Gastroesophageal sphincter (tissue), 4 donors: ENCODE measurements around the gene RASA4B. TPM values are rescaled to one million over a fixed set of nuclear protein-coding genes. Genes with fewer than 3 reads are reported as not detected.

ENCODE experiments used
- ATAC-seq: fragments of 150-250 bp; one replicate; pipeline ENCODE4 v1.9.1; 2016; ENCODE audit warnings: mild to moderate bottlenecking, moderate library complexity
- H3K27ac ChIP-seq, 4 donors: fragments of 200-600 bp; sonication (generic) in 3 of 4; 1 replicate in 3 of 4; 2 replicates in 1 of 4; pipeline ENCODE4 v1.5.1; 2016 to 2019
- H3K27me3 ChIP-seq: fragments of 200-600 bp; sonication (generic); one replicate; pipeline ENCODE4 v1.5.1; 2019
- H3K36me3 ChIP-seq, 2 donors: fragments of 200-600 bp; sonication (generic); one replicate each; pipeline ENCODE4 v1.5.1; 2019; ENCODE audit warnings: control low read depth in 1 of 2
- H3K4me1 ChIP-seq, 3 donors: fragments of 200-600 bp; sonication (generic); 1 replicate in 2 of 3; 2 replicates in 1 of 3; pipeline ENCODE4 v1.5.1; 2016 to 2019; ENCODE audit warnings: control low read depth in 2 of 3
- H3K4me3 ChIP-seq, 2 donors: fragments of 200-600 bp; sonication (generic); one replicate each; pipeline ENCODE4 v1.5.1; 2019; ENCODE audit warnings: mild to moderate bottlenecking in 1 of 2, moderate library complexity in 1 of 2
- H3K9me3 ChIP-seq, 3 donors: fragments of 200-600 bp; sonication (generic); one replicate each; pipeline ENCODE4 v1.5.1; 2017 to 2019; ENCODE audit warnings: control low read depth in 2 of 3
- CTCF ChIP-seq, 4 experiments: fragments of 200-600 bp in 2 of 4; fragments of 450-650 bp in 2 of 4; sonication (generic) in 1 of 4; IDR thresholded peaks; one replicate each; pipeline ENCODE4 v1.5.1; 2017 to 2019; ENCODE audit warnings: antibody characterized with exemption in 4 of 4, mild to moderate bottlenecking in 2 of 4, moderate library complexity in 2 of 4
- EP300 ChIP-seq: sonication (generic); formaldehyde crosslinking; IDR thresholded peaks from one replicate; pipeline ENCODE4 v1.6.1; 2017; ENCODE audit warnings: antibody characterized with exemption, mild to moderate bottlenecking
- POLR2A ChIP-seq, 2 donors: fragments of 450-650 bp; IDR thresholded peaks; one replicate each; pipeline ENCODE4 v1.6.1; 2017; ENCODE audit warnings: antibody characterized with exemption in 2 of 2, mild to moderate bottlenecking in 2 of 2, moderate library complexity in 1 of 2
- POLR2AphosphoS5 ChIP-seq: sonication (generic); formaldehyde crosslinking; IDR thresholded peaks from one replicate; pipeline ENCODE4 v1.6.1; 2017; ENCODE audit warnings: antibody characterized with exemption
- WGBS, 2 donors: methylation state at CpG; one replicate each; pipeline ENCODE4 v1.1.5; 2018; ENCODE audit warnings: low coverage in 1 of 2; 5-methylcytosine and 5-hydroxymethylcytosine counted together
- total RNA-seq, 4 donors: library from RNA; depleted of rRNA; stranded (reverse); fragments of >200 nt; gene quantifications; one replicate each; pipeline ENCODE4 v1.1.0, GENCODE V29; 2016

The RASA4B gene
- total RNA-seq, 4 donors from 2014 or later: 6.1 to 34.3 (median 8.8) TPM

GRCh38 chr7:102436118-102436517 is 81.5 kb downstream of the RASA4B start:
- Histone ChIP-seq H3K27ac (no peak overlapping the region), H3K9me3 (no peaks in the 10 kb centered on the region), H3K4me1 (peaks cover 0 to 36% (median 4%) of the 10 kb centered on the region in 3 donors), H3K27me3 (no peaks in the 10 kb centered on the region), H3K4me3 (no peak overlapping the region), H3K36me3 (peaks cover 0 to 8% of the 10 kb centered on the region in 2 donors)
- no peak for TF ChIP-seq POLR2AphosphoS5
- WGBS, 2 donors: 85 to 100% methylated on average over 1 to 9 of the region's 10 CpGs
- ATAC-seq: no peak

GRCh38 chr7:102434039-102434486 is 83.5 kb downstream of the RASA4B start:
- peaks cover 0 to 31% (median 4%) of the 10 kb centered on the region in 3 donors for H3K4me1 ChIP-seq
- 10% methylated on average over 2 of the region's 9 CpGs; no CpG with 5 or more reads in 1 of the 2 donors for WGBS, 2 donors
- H3K9me3 ChIP-seq: no peaks in the 10 kb centered on the region
- peak overlapping the region; percentile 66 to 91 for H3K4me3 ChIP-seq
- ATAC-seq: no peak
- H3K36me3 ChIP-seq: peaks cover 0 to 5% of the 10 kb centered on the region in 2 donors
- peak overlapping the region in 2 of 4 donors; percentile 57 to 76 for H3K27ac ChIP-seq
- TF ChIP-seq POLR2A (IDR thresholded peaks at IDR 0.05) (no peak), POLR2AphosphoS5 (no peak), EP300 (no peak), CTCF (IDR thresholded peaks at IDR 0.05) (no peak)
- no peaks in the 10 kb centered on the region for H3K27me3 ChIP-seq

- peak within 1 kb of the TSS in 3 of 4 donors; percentile 46 to 76 (median 57) for H3K27ac ChIP-seq
- H3K27me3 ChIP-seq: no peaks in the 10 kb centered on the region
Observed at GRCh38 chr7:102433219-102434038, 84.1 kb downstream of the RASA4B start, which contains the start of gene ORAI2. TSS of gene ORAI2 (plus strand) at chr7:102433575. CDS start at chr7:102438957, 5,382 bp downstream.

More at GRCh38 chr7:102433219-102434038, 84.1 kb downstream of the RASA4B start, which contains the start of gene ORAI2:
- TF ChIP-seq EP300 (no peak), POLR2AphosphoS5 (no peak), CTCF (IDR thresholded peaks at IDR 0.05) (no peak), POLR2A (IDR thresholded peaks at IDR 0.05) (no peak)
- no peaks in the 10 kb centered on the region for H3K36me3 ChIP-seq
- H3K4me1 ChIP-seq: peaks cover 0 to 31% (median 4%) of the 10 kb centered on the region in 3 donors
- H3K9me3 ChIP-seq: no peaks in the 10 kb centered on the region
- H3K4me3 ChIP-seq: peak within 1 kb of the TSS; percentile 66 to 91
- ATAC-seq: peak; percentile 87
- no CpG with 5 or more reads among the region's 90 CpGs for WGBS, 2 donors

Other genes with a start within 250 kb of the RASA4B start
- 1 to 10 TPM; 2.8 to 8.0 (median 3.8) TPM for gene SH2B2, start 230.9 kb downstream of the RASA4B start, total RNA-seq
- not detected for gene SPDYE6, start 161.3 kb downstream of the RASA4B start, total RNA-seq
- 10 to 100 TPM; 11.7 to 48.7 (median 24.4) TPM for gene PRKRIP1, start 121.4 kb downstream of the RASA4B start, total RNA-seq
- 10 to 100 TPM in 1 of 4 donors, 1 to 10 TPM in 3; 3.3 to 15.6 (median 6.7) TPM for gene ORAI2, start 84.2 kb downstream of the RASA4B start, total RNA-seq
- gene ALKBH4, start 52.9 kb downstream of the RASA4B start, total RNA-seq: 10 to 100 TPM in 3 of 4 donors, 1 to 10 TPM in 1; 9.7 to 31.6 (median 14.8) TPM
- gene LRWD1, start 52.8 kb downstream of the RASA4B start, total RNA-seq: 10 to 100 TPM in 3 of 4 donors, 1 to 10 TPM in 1; 7.5 to 24.4 (median 12.3) TPM
- gene POLR2J, start 38.9 kb downstream of the RASA4B start, total RNA-seq: 10 to 100 TPM in 3 of 4 donors, 1 to 10 TPM in 1; 6.7 to 24.1 (median 19.9) TPM
- gene UPK3BL2, start 25.9 kb upstream of the RASA4B start, total RNA-seq: 1 to 10 TPM; 3.0 to 6.1 (median 4.4) TPM
- not detected for gene SPDYE2, start 33.4 kb upstream of the RASA4B start, total RNA-seq
- gene POLR2J3, start 54.8 kb upstream of the RASA4B start, total RNA-seq: 10 to 100 TPM; 11.8 to 25.7 (median 17.5) TPM
- gene RASA4, start 99.0 kb upstream of the RASA4B start, total RNA-seq: 10 to 100 TPM; 35.5 to 62.2 (median 44.2) TPM
- 10 to 100 TPM; 18.9 to 26.0 (median 23.6) TPM for gene UPK3BL1, start 125.0 kb upstream of the RASA4B start, total RNA-seq
- not detected for gene SPDYE2B, start 132.5 kb upstream of the RASA4B start, total RNA-seq
- gene POLR2J2, start 153.9 kb upstream of the RASA4B start, total RNA-seq: 1 to 10 TPM in 2 of 4 donors, under 1 TPM in 1, not detected in 1; 0.45 to 7.5 (median 5.3) TPM
- 10 to 100 TPM in 3 of 4 donors, 1 to 10 TPM in 1; 8.9 to 36.3 (median 13.0) TPM for gene FAM185A, start 231.2 kb upstream of the RASA4B start, total RNA-seq